IgD-negative memory B cell (primary cell): ENCODE measurements around the gene RASSF4. TPM values are rescaled to one million over a fixed set of nuclear protein-coding genes. Genes with fewer than 3 reads are reported as not detected.
A peak's percentile ranks its signal among the peaks of the same experiment; 100 is the strongest.

ENCODE experiments used
- H3K27ac Mint-ChIP-seq, 3 donors: one replicate each; pipeline ENCODE4 v1.8.0; 2020 to 2022; ENCODE audit warnings: mild to moderate bottlenecking in 3 of 3, mixed read lengths in 3 of 3, moderate library complexity in 1 of 3
- H3K27me3 Mint-ChIP-seq: one replicate; pipeline ENCODE4 v1.8.0; 2021; ENCODE audit warnings: mixed read lengths
- H3K36me3 Mint-ChIP-seq: one replicate; pipeline ENCODE4 v1.8.0; 2020; ENCODE audit warnings: mild to moderate bottlenecking, mixed read lengths
- H3K4me1 Mint-ChIP-seq, 3 donors: one replicate each; pipeline ENCODE4 v1.8.0; 2020 to 2022; ENCODE audit warnings: mixed read lengths in 3 of 3, mild to moderate bottlenecking in 1 of 3
- H3K4me3 Mint-ChIP-seq, 4 donors: one replicate each; pipeline ENCODE4 v1.8.0; 2020 to 2022; ENCODE audit warnings: mild to moderate bottlenecking in 4 of 4, mixed read lengths in 4 of 4, moderate library complexity in 3 of 4
- H3K9me3 Mint-ChIP-seq, 3 donors: one replicate each; pipeline ENCODE4 v1.8.0; 2020 to 2021; ENCODE audit warnings: mixed read lengths in 3 of 3, mild to moderate bottlenecking in 1 of 3
- polyA plus RNA-seq: library from polyadenylated mRNA; unstranded; fragments of 300-500 nt; fragmentation: Illumina TruSeq; gene quantifications from one replicate; pipeline ENCODE4 v1.2.3, GENCODE V29; 2021

Gene RASSF4
- polyA plus RNA-seq, 1 donor from 2014 or later, result 0.69 TPM

- no peak overlapping the region for H3K27ac Mint-ChIP-seq
- no peak overlapping the region for H3K4me3 Mint-ChIP-seq
- peaks cover 3 to 9% (median 3%) of the 10 kb centered on the region in 3 donors for H3K9me3 Mint-ChIP-seq
- H3K36me3 Mint-ChIP-seq, result peaks cover 1% of the 10 kb centered on the region
- H3K27me3 Mint-ChIP-seq, result peaks cover 2% of the 10 kb centered on the region
- H3K4me1 Mint-ChIP-seq, result no peaks in the 10 kb centered on the region
Observed at GRCh38 chr10:45035673-45036072, 76.1 kb downstream of the RASSF4 start.

GRCh38 chr10:45040921-45041542 is 81.4 kb downstream of the RASSF4 start:
- H3K4me3 Mint-ChIP-seq, result no peak overlapping the region
- peaks cover 0 to 3% (median 2%) of the 10 kb centered on the region in 3 donors for H3K9me3 Mint-ChIP-seq
- H3K36me3 Mint-ChIP-seq, result no peaks in the 10 kb centered on the region
- peaks cover 4% of the 10 kb centered on the region for H3K27me3 Mint-ChIP-seq
- H3K27ac Mint-ChIP-seq, result no peak overlapping the region
- H3K4me1 Mint-ChIP-seq, result no peaks in the 10 kb centered on the region

GRCh38 chr10:45044290-45044689 is 84.7 kb downstream of the RASSF4 start:
- H3K27ac Mint-ChIP-seq, result no peak overlapping the region
- peak overlapping the region in 1 of 4 donors; percentile 55 for H3K4me3 Mint-ChIP-seq
- H3K4me1 Mint-ChIP-seq, result no peaks in the 10 kb centered on the region
- peaks cover 3% of the 10 kb centered on the region for H3K36me3 Mint-ChIP-seq
- H3K9me3 Mint-ChIP-seq, result peaks cover 1 to 6% (median 5%) of the 10 kb centered on the region in 3 donors
- peaks cover 2% of the 10 kb centered on the region for H3K27me3 Mint-ChIP-seq

Other genes with a start within 250 kb of the RASSF4 start
- gene TMEM72, start 48.5 kb upstream of the RASSF4 start, polyA plus RNA-seq, result not detected
- not detected for gene DEPP1, start 19.0 kb downstream of the RASSF4 start, polyA plus RNA-seq
- gene ZNF22, start 41.1 kb downstream of the RASSF4 start, polyA plus RNA-seq, result 42.9 TPM